Neural cell (in vitro differentiated cells): Measurements from ENCODE around the gene IRF2BPL.

Experiments
- EP300 ChIP-seq: fragments of 450-650 bp; conservative IDR thresholded peaks from 2 replicates; pipeline ENCODE4 v1.6.1; 2014; ENCODE audit warnings: antibody characterized with exemption, mild to moderate bottlenecking, moderate library complexity; ENCODE audit not compliant: poor library complexity, severe bottlenecking
- EZH2 ChIP-seq: fragments of 200-600, 300-800 bp; shearing (Covaris generic), sonication (generic); IDR thresholded peaks from 2 replicates; pipeline ENCODE4 v1.6.1; 2014; ENCODE audit warnings: antibody characterized with exemption, low read length, borderline replicate concordance, mild to moderate bottlenecking; ENCODE audit not compliant: insufficient read depth, poor library complexity, severe bottlenecking
- MXI1 ChIP-seq: fragments of 450-650 bp; conservative IDR thresholded peaks from 2 replicates; pipeline ENCODE4 v1.6.1; 2014; ENCODE audit warnings: antibody characterized with exemption, mild to moderate bottlenecking; ENCODE audit not compliant: poor library complexity, severe bottlenecking
- POLR2AphosphoS5 ChIP-seq: IDR thresholded peaks from 2 replicates; pipeline ENCODE4 v1.6.1; 2012
- RAD21 ChIP-seq: fragments of 450-650 bp; conservative IDR thresholded peaks from 2 replicates; pipeline ENCODE4 v1.6.1; 2014; ENCODE audit warnings: antibody characterized with exemption, mild to moderate bottlenecking, moderate library complexity
- SMC3 ChIP-seq: fragments of 450-650 bp; conservative IDR thresholded peaks from 2 replicates; pipeline ENCODE4 v1.6.1; 2014; ENCODE audit warnings: antibody characterized with exemption, mild to moderate bottlenecking, moderate library complexity; ENCODE audit not compliant: poor library complexity
- TF ChIP-seq, protein P1 (sequence below): fragments of 450-650 bp; IDR thresholded peaks from 2 replicates; pipeline ENCODE4 v1.5.1; 2014; ENCODE audit warnings: antibody characterized with exemption, mild to moderate bottlenecking, moderate library complexity; ENCODE audit not compliant: poor library complexity, severe bottlenecking
- TF ChIP-seq, protein P2 (sequence below): IDR thresholded peaks from 2 replicates; pipeline ENCODE4 v1.6.1; 2012; ENCODE audit warnings: borderline replicate concordance

DNA sequence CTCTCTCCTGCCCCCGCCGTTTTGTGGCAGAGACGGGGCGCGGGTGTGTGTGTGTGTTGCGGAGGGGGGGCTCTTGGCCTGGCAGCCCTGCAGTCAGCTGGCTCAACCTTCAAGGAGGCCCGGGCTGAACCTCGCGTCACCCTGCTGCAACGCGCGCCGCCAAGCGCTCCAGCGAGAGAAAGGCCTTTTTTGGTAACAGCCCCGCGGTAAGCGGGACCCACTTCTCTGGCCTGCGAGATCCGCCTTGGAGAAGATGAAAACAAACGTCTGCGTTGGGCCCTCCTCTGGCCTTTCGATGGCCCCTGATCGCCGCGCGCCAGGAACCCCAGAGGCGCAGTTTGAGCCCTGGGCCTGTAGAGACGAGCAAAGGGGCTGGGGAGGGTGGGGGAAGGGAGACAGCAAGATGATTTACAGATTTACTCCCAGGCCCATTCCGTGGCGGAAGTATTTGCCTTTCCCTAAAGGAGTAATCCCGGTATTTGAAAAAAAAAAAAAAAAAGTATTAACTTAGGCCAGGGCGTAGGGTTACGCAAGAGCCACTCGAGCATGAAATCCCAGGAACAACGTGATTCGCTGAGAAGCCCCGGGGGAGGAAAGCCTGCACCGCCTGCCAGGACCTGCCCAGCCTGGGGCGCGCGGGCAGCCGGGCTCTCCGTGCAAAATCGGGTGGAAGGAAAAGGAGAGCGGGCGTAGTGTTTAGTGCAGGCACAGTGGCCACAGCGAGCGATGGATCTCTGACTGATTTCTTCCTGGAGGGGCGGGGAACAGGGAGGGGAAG is 4.5 kb upstream of the IRF2BPL start:
- TF ChIP-seq, protein P1, sequence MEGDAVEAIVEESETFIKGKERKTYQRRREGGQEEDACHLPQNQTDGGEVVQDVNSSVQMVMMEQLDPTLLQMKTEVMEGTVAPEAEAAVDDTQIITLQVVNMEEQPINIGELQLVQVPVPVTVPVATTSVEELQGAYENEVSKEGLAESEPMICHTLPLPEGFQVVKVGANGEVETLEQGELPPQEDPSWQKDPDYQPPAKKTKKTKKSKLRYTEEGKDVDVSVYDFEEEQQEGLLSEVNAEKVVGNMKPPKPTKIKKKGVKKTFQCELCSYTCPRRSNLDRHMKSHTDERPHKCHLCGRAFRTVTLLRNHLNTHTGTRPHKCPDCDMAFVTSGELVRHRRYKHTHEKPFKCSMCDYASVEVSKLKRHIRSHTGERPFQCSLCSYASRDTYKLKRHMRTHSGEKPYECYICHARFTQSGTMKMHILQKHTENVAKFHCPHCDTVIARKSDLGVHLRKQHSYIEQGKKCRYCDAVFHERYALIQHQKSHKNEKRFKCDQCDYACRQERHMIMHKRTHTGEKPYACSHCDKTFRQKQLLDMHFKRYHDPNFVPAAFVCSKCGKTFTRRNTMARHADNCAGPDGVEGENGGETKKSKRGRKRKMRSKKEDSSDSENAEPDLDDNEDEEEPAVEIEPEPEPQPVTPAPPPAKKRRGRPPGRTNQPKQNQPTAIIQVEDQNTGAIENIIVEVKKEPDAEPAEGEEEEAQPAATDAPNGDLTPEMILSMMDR, result peak; percentile 20
- TF ChIP-seq MXI1, result no peak
- no peak for TF ChIP-seq EP300
- TF ChIP-seq SMC3, result no peak
- TF ChIP-seq, protein P2, sequence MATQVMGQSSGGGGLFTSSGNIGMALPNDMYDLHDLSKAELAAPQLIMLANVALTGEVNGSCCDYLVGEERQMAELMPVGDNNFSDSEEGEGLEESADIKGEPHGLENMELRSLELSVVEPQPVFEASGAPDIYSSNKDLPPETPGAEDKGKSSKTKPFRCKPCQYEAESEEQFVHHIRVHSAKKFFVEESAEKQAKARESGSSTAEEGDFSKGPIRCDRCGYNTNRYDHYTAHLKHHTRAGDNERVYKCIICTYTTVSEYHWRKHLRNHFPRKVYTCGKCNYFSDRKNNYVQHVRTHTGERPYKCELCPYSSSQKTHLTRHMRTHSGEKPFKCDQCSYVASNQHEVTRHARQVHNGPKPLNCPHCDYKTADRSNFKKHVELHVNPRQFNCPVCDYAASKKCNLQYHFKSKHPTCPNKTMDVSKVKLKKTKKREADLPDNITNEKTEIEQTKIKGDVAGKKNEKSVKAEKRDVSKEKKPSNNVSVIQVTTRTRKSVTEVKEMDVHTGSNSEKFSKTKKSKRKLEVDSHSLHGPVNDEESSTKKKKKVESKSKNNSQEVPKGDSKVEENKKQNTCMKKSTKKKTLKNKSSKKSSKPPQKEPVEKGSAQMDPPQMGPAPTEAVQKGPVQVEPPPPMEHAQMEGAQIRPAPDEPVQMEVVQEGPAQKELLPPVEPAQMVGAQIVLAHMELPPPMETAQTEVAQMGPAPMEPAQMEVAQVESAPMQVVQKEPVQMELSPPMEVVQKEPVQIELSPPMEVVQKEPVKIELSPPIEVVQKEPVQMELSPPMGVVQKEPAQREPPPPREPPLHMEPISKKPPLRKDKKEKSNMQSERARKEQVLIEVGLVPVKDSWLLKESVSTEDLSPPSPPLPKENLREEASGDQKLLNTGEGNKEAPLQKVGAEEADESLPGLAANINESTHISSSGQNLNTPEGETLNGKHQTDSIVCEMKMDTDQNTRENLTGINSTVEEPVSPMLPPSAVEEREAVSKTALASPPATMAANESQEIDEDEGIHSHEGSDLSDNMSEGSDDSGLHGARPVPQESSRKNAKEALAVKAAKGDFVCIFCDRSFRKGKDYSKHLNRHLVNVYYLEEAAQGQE, result no peak
- TF ChIP-seq EZH2, result no peak
- TF ChIP-seq POLR2AphosphoS5, result peak; percentile 53
- no peak for TF ChIP-seq RAD21
